ENCODE measurements around the gene GALNT2.

The GALNT2 gene

DNA sequence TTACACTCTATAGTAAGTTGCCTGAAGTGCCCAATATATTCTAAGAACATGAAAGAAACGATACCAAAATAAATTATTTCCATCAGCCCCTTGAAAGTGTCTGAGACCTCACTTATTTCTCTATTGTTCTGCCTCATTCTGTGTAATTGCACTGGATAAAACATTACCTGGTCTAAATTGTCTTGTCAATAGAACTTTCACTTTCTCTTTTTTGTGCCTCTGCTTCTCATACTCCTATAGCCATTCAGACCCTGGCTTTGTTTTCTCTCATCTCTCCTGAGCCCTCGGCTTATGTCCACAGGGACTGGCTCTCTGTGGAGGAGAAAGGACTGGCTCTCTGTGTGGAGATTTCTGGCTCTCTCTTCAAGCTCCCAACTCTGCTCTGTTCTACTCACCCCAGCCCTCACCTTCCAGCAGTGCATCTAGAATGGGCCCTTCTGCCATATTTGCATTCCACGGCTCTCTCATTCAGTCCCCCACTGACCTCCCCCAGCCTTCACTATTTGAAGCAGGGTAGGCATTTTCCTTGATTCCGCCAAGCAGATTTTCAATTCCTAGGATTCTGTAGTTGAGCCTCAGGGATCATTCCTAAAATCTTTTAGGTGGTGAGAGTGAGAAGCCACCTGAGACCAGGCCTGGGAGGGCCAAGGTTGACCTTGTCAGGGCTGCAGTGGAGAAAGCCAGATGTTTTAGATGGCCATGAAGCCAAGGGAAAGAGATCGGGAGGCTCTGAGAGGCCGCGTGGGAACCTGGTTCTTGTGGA lies 15.9 kb upstream of the GALNT2 start:
- TF ChIP-seq POLR2AphosphoS5 (IDR thresholded peaks at IDR 0.05; ENCODE audit: low read depth, low read length) (no peak), FOXP2 (optimal IDR thresholded peaks at IDR 0.05; ENCODE audit: borderline replicate concordance, extremely low read depth, extremely low read length, insufficient read depth) (no peak), SIN3A (IDR thresholded peaks at IDR 0.05; ENCODE audit: borderline replicate concordance, insufficient read depth, low read length) (no peak), TAF1 (IDR thresholded peaks at IDR 0.05; ENCODE audit: borderline replicate concordance, insufficient read depth, low read length) (no peak)
- TF ChIP-seq, protein P1, sequence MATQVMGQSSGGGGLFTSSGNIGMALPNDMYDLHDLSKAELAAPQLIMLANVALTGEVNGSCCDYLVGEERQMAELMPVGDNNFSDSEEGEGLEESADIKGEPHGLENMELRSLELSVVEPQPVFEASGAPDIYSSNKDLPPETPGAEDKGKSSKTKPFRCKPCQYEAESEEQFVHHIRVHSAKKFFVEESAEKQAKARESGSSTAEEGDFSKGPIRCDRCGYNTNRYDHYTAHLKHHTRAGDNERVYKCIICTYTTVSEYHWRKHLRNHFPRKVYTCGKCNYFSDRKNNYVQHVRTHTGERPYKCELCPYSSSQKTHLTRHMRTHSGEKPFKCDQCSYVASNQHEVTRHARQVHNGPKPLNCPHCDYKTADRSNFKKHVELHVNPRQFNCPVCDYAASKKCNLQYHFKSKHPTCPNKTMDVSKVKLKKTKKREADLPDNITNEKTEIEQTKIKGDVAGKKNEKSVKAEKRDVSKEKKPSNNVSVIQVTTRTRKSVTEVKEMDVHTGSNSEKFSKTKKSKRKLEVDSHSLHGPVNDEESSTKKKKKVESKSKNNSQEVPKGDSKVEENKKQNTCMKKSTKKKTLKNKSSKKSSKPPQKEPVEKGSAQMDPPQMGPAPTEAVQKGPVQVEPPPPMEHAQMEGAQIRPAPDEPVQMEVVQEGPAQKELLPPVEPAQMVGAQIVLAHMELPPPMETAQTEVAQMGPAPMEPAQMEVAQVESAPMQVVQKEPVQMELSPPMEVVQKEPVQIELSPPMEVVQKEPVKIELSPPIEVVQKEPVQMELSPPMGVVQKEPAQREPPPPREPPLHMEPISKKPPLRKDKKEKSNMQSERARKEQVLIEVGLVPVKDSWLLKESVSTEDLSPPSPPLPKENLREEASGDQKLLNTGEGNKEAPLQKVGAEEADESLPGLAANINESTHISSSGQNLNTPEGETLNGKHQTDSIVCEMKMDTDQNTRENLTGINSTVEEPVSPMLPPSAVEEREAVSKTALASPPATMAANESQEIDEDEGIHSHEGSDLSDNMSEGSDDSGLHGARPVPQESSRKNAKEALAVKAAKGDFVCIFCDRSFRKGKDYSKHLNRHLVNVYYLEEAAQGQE (IDR thresholded peaks at IDR 0.05; ENCODE audit: insufficient read depth in 1 of 2, low read depth in 2 of 2, low read length in 2 of 2) = no peak

DNA sequence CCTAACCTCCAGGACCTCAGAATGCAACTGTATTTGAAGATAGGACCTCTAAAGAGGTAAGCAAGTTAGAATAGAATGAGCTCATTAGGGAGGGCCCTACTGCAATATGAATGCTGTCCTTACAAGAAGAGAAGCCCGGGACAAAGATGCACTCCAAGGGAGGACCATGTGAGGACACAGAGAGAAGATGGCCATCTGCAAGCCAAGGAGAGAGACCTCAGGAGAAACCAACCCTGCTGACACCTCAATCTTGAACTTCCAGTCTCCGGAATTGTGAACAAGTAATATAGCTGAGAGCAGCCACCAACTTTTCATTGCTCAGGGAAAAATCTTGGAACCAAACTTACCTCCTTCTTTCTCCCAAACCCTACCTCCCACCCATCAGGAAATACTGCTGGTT lies 15.0 kb upstream of the GALNT2 start:
- TF ChIP-seq, protein P1 (IDR thresholded peaks at IDR 0.05; ENCODE audit: insufficient read depth in 1 of 2, low read depth in 2 of 2, low read length in 2 of 2) = no peak
- TF ChIP-seq FOXP2 (optimal IDR thresholded peaks at IDR 0.05; ENCODE audit: borderline replicate concordance, extremely low read depth, extremely low read length, insufficient read depth) (no peak), SIN3A (IDR thresholded peaks at IDR 0.05; ENCODE audit: borderline replicate concordance, insufficient read depth, low read length) (no peak), TAF1 (IDR thresholded peaks at IDR 0.05; ENCODE audit: borderline replicate concordance, insufficient read depth, low read length) (no peak), POLR2AphosphoS5 (IDR thresholded peaks at IDR 0.05; ENCODE audit: low read depth, low read length) (no peak)

DNA sequence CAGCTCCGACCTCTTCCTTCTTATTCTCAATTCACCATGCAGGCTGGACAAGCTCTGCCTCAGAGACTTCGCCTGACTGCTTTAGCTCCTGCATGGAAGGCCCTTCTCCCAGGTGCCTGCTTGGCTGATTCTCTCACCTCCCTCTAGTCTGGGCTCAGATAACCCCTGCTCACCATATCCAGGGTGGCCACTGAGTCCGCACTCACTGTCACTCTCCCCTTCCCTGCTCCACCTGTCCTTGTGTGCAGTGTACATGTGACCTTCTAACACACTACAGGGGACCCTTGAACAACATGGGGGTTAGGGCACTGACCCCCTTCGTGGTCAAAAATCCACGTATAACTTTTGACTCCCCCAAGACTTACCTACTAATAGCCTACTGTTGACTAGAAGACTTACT lies 14.4 kb upstream of the GALNT2 start:
- TF ChIP-seq FOXP2 (optimal IDR thresholded peaks at IDR 0.05; ENCODE audit: borderline replicate concordance, extremely low read depth, extremely low read length, insufficient read depth) = no peak
- TF ChIP-seq SIN3A (IDR thresholded peaks at IDR 0.05; ENCODE audit: borderline replicate concordance, insufficient read depth, low read length) = no peak
- no peak for TF ChIP-seq POLR2AphosphoS5 (IDR thresholded peaks at IDR 0.05; ENCODE audit: low read depth, low read length)
- TF ChIP-seq, protein P1 (IDR thresholded peaks at IDR 0.05; ENCODE audit: insufficient read depth in 1 of 2, low read depth in 2 of 2, low read length in 2 of 2) = no peak
- TF ChIP-seq TAF1 (IDR thresholded peaks at IDR 0.05; ENCODE audit: borderline replicate concordance, insufficient read depth, low read length) = no peak

DNA sequence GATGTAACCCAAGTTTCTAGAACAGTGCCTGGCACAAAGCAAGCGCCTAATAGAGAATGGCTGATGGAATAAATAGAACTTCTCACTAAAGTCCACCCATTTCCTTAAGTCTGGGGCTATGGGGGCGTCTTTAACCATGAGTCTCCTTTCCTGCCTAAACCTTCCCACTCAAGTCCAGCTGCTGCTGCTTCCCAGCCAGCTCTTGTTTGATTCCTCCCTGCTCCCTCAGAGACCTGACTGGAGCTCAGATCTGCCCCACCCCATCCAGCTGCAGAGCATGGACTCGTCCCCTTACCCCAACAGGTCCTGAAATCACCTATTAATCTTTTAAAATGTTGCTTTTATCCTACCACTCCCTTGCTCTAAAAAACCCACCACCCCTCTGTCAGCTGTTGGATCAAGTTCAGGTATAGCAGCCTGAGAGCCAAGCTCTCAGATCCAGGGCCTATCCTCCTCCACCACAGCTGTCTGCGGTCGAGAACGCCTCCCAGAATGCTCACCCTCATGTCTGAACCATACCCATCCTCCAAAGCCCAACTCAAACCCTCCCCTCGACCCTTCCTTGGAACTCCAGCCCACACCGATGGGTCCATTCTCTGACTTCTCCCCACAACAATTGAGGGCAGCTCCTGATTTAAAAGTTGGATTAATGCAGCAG lies 12.8 kb upstream of the GALNT2 start:
- TF ChIP-seq SIN3A (IDR thresholded peaks at IDR 0.05; ENCODE audit: borderline replicate concordance, insufficient read depth, low read length) (no peak), POLR2AphosphoS5 (IDR thresholded peaks at IDR 0.05; ENCODE audit: low read depth, low read length) (no peak), FOXP2 (optimal IDR thresholded peaks at IDR 0.05; ENCODE audit: borderline replicate concordance, extremely low read depth, extremely low read length, insufficient read depth) (no peak), TAF1 (IDR thresholded peaks at IDR 0.05; ENCODE audit: borderline replicate concordance, insufficient read depth, low read length) (no peak)
- TF ChIP-seq, protein P1 (IDR thresholded peaks at IDR 0.05; ENCODE audit: insufficient read depth in 1 of 2, low read depth in 2 of 2, low read length in 2 of 2) = no peak
